ENCODE data around the gene CFAP57. TPM values are rescaled to one million over a fixed set of nuclear protein-coding genes. Genes with fewer than 3 reads are reported as not detected.

CFAP57 gene
- total and polyA plus RNA-seq, 9 donors: 0.04 to 0.36 (median 0.24) TPM

DNA sequence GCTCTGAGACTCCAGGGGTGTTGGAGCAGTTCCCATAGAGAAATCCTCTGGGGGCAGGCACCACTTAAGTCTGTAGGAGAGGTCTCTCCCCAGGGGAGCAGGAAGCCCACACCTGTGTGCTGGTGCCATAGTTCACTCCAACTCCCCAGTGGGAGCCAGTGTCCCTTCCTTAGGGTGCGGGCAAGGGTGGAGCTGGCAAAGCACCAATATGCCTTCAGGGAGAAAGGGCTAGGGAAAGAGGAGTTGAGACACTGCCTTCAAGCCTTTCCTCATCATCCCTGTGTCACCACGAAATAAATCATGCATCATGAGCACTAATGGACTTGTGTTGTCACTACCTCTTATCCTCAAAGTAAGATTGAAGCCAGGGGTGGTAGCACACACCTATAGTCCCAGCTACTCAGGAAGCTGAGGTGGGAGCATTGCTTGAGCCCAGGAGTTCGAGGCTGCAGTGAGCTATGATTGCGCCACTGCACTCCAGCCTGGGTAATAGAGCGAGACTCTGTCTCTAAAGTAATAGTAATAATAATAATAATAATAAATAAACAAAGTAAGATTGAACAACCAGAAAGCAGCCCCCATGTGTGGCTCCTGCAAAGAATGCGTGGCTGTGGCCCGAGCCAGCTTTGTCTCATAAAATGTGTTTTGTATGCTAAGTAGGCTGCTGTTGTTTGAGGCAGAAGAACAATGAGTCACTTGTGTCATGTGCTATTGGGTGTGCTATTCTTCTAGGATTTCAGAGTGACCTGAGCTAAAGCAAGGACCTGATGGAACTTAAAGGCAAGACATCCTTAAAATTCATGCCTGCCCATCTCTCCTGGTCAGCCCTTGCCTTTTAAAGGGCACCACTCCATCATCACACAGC lies 122.0 kb downstream of the CFAP57 start:
- Histone ChIP-seq H3K27ac (ENCODE audit: low read length) (peak overlapping the region; percentile 66), H3K4me3 (ENCODE audit: low read length) (no peak overlapping the region), H3K36me3 (ENCODE audit: control insufficient read depth, insufficient read depth, low read length) (no peaks in the 10 kb centered on the region), H3K27me3 (ENCODE audit: control insufficient read depth, insufficient read depth, low read length) (no peaks in the 10 kb centered on the region), H3K4me1 (ENCODE audit: control insufficient read depth, insufficient read depth, low read length) (peaks cover 4% of the 10 kb centered on the region), H3K9me3 (replicated peaks; ENCODE audit: control insufficient read depth, low read depth, low read length) (no peaks in the 10 kb centered on the region)
- 67% methylated on average over 2 of the region's 7 CpGs for WGBS (ENCODE audit: insufficient coverage)
- DNase-seq: no peak

DNA sequence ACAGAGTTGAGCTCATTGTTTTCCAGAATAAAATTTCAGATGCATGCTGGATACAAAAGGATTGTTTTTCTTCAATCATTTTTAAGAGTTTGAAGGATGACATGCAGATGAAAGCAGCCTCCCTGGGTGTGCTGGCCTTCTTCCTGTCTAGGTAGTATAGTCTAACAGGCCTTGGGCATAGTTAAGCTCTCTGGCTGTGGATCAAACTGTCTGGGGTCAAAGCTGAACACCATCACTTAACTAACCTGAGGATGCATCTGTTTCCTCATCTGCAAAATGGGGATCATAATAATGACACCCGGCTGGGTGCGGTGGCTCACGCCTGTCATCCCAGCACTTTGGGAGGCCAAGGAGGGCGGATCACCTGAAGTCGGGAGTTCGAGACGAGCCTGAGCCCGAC lies 122.6 kb downstream of the CFAP57 start:
- peaks cover 6% of the 10 kb centered on the region for H3K4me1 ChIP-seq (ENCODE audit: control insufficient read depth, insufficient read depth, low read length)
- peak overlapping the region; percentile 66 for H3K27ac ChIP-seq (ENCODE audit: low read length)
- H3K9me3 ChIP-seq (replicated peaks; ENCODE audit: control insufficient read depth, low read depth, low read length): no peaks in the 10 kb centered on the region
- no peak for DNase-seq
- no peak overlapping the region for H3K4me3 ChIP-seq (ENCODE audit: low read length)
- whole genome bisulfite sequencing (ENCODE audit: insufficient coverage): no CpG with 5 or more reads among the region's 8 CpGs
- no peaks in the 10 kb centered on the region for H3K36me3 ChIP-seq (ENCODE audit: control insufficient read depth, insufficient read depth, low read length)
- H3K27me3 ChIP-seq (ENCODE audit: control insufficient read depth, insufficient read depth, low read length): no peaks in the 10 kb centered on the region

DNA sequence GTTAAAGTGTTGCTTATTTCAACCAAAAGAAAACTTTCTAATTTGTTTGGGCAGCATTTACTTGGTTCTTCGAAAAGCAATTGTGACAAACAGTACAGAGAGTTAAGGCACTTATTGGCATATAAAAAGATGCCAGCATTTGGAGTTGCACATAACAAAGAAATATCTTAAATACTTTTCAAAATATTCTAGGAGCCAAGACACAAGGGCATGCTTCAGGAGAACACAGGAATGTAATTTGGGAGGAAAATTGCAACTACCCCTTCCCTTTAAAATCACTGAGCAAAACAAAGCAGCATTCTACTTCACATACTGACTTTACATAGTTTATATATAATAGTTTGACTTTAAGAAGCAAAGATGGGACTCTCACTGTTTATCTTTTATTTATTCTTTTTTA lies 124.1 kb downstream of the CFAP57 start:
- H3K4me3 ChIP-seq (ENCODE audit: low read length): no peak overlapping the region
- no peak for DNase-seq
- no peaks in the 10 kb centered on the region for H3K27me3 ChIP-seq (ENCODE audit: control insufficient read depth, insufficient read depth, low read length)
- no CpG with 5 or more reads among the region's 1 CpG for WGBS (ENCODE audit: insufficient coverage)
- no peaks in the 10 kb centered on the region for H3K9me3 ChIP-seq (replicated peaks; ENCODE audit: control insufficient read depth, low read depth, low read length)
- H3K36me3 ChIP-seq (ENCODE audit: control insufficient read depth, insufficient read depth, low read length): no peaks in the 10 kb centered on the region
- H3K4me1 ChIP-seq (ENCODE audit: control insufficient read depth, insufficient read depth, low read length): peaks cover 10% of the 10 kb centered on the region
- H3K27ac ChIP-seq (ENCODE audit: low read length): peak overlapping the region; percentile 48

GRCh38 chr1:43298055-43298454 lies 125.9 kb downstream of the CFAP57 start:
- no CpG with 5 or more reads among the region's 1 CpG for WGBS (ENCODE audit: insufficient coverage)
- H3K4me1 ChIP-seq (ENCODE audit: control insufficient read depth, insufficient read depth, low read length): peaks cover 10% of the 10 kb centered on the region

DNA sequence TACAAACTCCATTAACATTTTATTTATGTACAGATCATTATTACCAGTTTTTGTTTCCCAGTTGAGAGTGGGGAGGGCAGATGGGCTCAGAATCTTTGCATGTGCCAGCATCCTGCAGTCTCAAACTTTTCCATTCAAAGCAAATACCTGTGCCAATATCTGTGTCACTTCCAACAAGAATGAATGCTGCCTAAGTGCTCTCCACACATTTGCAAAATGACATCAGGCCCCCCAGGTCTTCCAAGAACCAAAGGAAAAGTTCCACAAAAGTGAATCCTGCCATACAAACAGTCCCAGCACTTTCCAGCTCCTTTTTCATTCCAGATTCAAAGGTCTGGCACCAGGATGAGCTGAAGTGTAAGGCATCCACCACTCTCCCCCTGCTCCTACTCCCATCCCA lies 127.0 kb downstream of the CFAP57 start:
- Histone ChIP-seq H3K27ac (ENCODE audit: low read length) (peak overlapping the region; percentile 47), H3K4me3 (ENCODE audit: low read length) (no peak overlapping the region), H3K36me3 (ENCODE audit: control insufficient read depth, insufficient read depth, low read length) (no peaks in the 10 kb centered on the region), H3K9me3 (replicated peaks; ENCODE audit: control insufficient read depth, low read depth, low read length) (no peaks in the 10 kb centered on the region), H3K27me3 (ENCODE audit: control insufficient read depth, insufficient read depth, low read length) (no peaks in the 10 kb centered on the region), H3K4me1 (ENCODE audit: control insufficient read depth, insufficient read depth, low read length) (peaks cover 13% of the 10 kb centered on the region)
- peak; percentile 42 for DNase-seq

More at GRCh38 chr1:43298055-43298454, 125.9 kb downstream of the CFAP57 start:
- Histone ChIP-seq H3K27ac (ENCODE audit: low read length) (no peak overlapping the region), H3K36me3 (ENCODE audit: control insufficient read depth, insufficient read depth, low read length) (no peaks in the 10 kb centered on the region), H3K9me3 (replicated peaks; ENCODE audit: control insufficient read depth, low read depth, low read length) (no peaks in the 10 kb centered on the region), H3K27me3 (ENCODE audit: control insufficient read depth, insufficient read depth, low read length) (no peaks in the 10 kb centered on the region), H3K4me3 (ENCODE audit: low read length) (no peak overlapping the region)
- DNase-seq: no peak

- WGBS (ENCODE audit: insufficient coverage): 68% methylated on average over 6 of the region's 10 CpGs
- H3K4me3 ChIP-seq (ENCODE audit: low read length): peak within 1 kb of the TSS; percentile 31
Measured at GRCh38 chr1:43300378-43301094, 128.4 kb downstream of the CFAP57 start, which contains the start of gene TIE1. Gene TIE1 (plus strand): TSS chr1:43300982. CDS start chr1:43301072, 90 bp downstream.

GRCh38 chr1:43302201-43302600 lies 130.1 kb downstream of the CFAP57 start:
- WGBS (ENCODE audit: insufficient coverage): 68% methylated on average over 1 of the region's 1 CpG
- Histone ChIP-seq H3K27ac (ENCODE audit: low read length) (no peak overlapping the region), H3K4me1 (ENCODE audit: control insufficient read depth, insufficient read depth, low read length) (peaks cover 12% of the 10 kb centered on the region), H3K4me3 (ENCODE audit: low read length) (peak overlapping the region; percentile 14), H3K36me3 (ENCODE audit: control insufficient read depth, insufficient read depth, low read length) (no peaks in the 10 kb centered on the region), H3K9me3 (replicated peaks; ENCODE audit: control insufficient read depth, low read depth, low read length) (no peaks in the 10 kb centered on the region), H3K27me3 (ENCODE audit: control insufficient read depth, insufficient read depth, low read length) (no peaks in the 10 kb centered on the region)
- DNase-seq: no peak

More at GRCh38 chr1:43300378-43301094, 128.4 kb downstream of the CFAP57 start, which contains the start of gene TIE1:
- no peaks in the 10 kb centered on the region for H3K9me3 ChIP-seq (replicated peaks; ENCODE audit: control insufficient read depth, low read depth, low read length)
- DNase-seq: peak; percentile 51
- H3K4me1 ChIP-seq (ENCODE audit: control insufficient read depth, insufficient read depth, low read length): peaks cover 12% of the 10 kb centered on the region
- no peaks in the 10 kb centered on the region for H3K36me3 ChIP-seq (ENCODE audit: control insufficient read depth, insufficient read depth, low read length)
- peak within 1 kb of the TSS; percentile 77 for H3K27ac ChIP-seq (ENCODE audit: low read length)
- no peaks in the 10 kb centered on the region for H3K27me3 ChIP-seq (ENCODE audit: control insufficient read depth, insufficient read depth, low read length)

DNA sequence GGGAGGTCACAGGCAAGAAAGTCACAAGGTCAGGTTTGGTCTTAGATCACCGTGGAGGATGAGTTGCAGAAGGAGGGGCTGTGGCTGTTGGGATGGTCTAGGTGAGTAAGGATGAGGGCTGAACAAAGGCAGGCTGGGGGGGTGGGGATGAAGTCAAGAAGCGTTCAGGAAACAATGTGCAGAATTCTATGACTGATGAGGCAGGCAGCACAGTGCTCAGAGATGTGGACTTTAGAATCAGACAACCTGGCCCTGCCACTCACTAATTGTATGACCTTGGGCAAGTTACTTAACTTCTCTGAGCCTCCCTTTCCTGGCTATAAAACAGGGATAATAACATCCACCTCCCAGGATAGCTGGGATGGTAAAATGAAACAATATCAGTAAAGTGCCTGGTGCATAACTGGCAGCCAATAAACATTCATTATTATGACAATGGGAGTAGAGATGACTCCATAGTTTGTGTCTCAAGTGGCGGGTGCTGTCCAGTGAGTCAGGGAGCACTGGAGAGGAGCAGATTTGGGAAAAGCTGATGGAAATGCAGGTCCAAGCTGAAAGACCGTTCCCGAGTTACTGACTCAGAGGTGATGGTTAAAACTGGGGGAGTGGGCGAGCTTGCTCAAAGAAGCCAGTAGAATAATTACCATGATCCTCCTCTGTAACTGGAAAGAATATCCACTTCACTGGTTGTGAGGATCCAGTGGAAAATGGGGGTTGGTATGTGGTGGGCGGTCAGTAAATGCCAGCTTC lies 130.8 kb downstream of the CFAP57 start:
- no peak overlapping the region for H3K27ac ChIP-seq (ENCODE audit: low read length)
- H3K4me3 ChIP-seq (ENCODE audit: low read length): peak overlapping the region; percentile 14
- no peak for DNase-seq
- H3K36me3 ChIP-seq (ENCODE audit: control insufficient read depth, insufficient read depth, low read length): no peaks in the 10 kb centered on the region
- H3K27me3 ChIP-seq (ENCODE audit: control insufficient read depth, insufficient read depth, low read length): no peaks in the 10 kb centered on the region
- H3K4me1 ChIP-seq (ENCODE audit: control insufficient read depth, insufficient read depth, low read length): peaks cover 12% of the 10 kb centered on the region
- H3K9me3 ChIP-seq (replicated peaks; ENCODE audit: control insufficient read depth, low read depth, low read length): no peaks in the 10 kb centered on the region
- 59% methylated on average over 2 of the region's 7 CpGs for WGBS (ENCODE audit: insufficient coverage)

DNA sequence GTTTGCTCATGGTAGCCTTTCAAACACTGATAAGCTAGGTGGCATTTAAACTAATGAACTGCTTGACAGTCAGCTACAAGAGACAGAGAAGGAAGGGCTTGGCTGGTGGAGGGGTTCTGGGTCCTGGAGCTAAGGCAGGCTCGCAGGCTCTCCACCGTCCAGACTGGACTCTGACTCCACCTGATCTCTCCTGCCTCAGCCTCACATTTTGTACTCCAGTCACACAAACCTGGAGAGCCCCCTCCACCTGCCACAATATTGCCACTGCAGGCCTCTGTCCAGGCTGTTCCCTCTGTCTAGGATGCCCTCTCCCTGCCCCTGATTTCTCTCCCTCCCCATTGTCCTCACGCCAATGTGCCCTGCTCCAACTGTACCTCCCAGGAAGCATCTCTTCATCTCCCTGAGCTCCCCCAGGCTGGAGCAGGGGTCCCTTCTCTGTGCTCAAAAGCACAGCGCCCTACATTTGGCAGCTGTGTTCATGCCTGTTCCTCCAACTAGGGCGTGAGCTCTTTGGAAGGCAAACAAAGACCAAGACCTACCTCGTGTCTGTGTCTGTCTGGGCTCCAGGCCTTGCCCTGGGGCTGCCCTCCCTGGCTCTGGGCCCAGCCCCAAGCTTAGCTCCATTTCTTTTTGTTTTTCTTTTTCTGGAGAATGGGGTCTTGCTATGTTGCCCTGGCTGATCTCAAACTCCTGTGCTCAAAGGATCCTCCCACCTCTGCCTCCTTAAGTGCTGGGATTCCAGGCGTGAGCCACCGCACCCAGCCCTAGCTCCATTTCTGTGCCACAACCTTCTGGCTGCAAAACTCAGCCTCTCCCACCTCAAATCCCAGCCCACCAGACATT lies 131.6 kb downstream of the CFAP57 start:
- no peaks in the 10 kb centered on the region for H3K9me3 ChIP-seq (replicated peaks; ENCODE audit: control insufficient read depth, low read depth, low read length)
- H3K36me3 ChIP-seq (ENCODE audit: control insufficient read depth, insufficient read depth, low read length): no peaks in the 10 kb centered on the region
- H3K27me3 ChIP-seq (ENCODE audit: control insufficient read depth, insufficient read depth, low read length): no peaks in the 10 kb centered on the region
- H3K4me1 ChIP-seq (ENCODE audit: control insufficient read depth, insufficient read depth, low read length): peaks cover 12% of the 10 kb centered on the region
- H3K27ac ChIP-seq (ENCODE audit: low read length): no peak overlapping the region
- H3K4me3 ChIP-seq (ENCODE audit: low read length): no peak overlapping the region
- WGBS (ENCODE audit: insufficient coverage): 75% methylated on average over 6 of the region's 8 CpGs
- no peak for DNase-seq
